Liver (tissue), 3 donors: ENCODE data around the gene ADAMTS2.

ENCODE experiments used
- EGR1 ChIP-seq, 2 donors: IDR thresholded peaks; 2 replicates each; pipeline ENCODE4 v1.6.1; 2016 to 2018; ENCODE audit warnings: antibody characterized with exemption in 2 of 2, low read depth in 2 of 2
- GABPA ChIP-seq, 2 donors: IDR thresholded peaks in 1 of 2; conservative IDR thresholded peaks in 1 of 2; 2 replicates each; pipeline ENCODE4 v1.6.1; 2016; ENCODE audit warnings: antibody characterized with exemption in 2 of 2, mild to moderate bottlenecking in 1 of 2, moderate library complexity in 1 of 2
- JUND ChIP-seq, 2 donors: IDR thresholded peaks; 2 replicates each; pipeline ENCODE4 v1.6.1; 2016; ENCODE audit warnings: antibody characterized with exemption in 2 of 2
- RAD21 ChIP-seq, 2 donors: IDR thresholded peaks; 2 replicates each; pipeline ENCODE4 v1.6.1; 2016; ENCODE audit warnings: antibody characterized with exemption in 2 of 2, mild to moderate bottlenecking in 2 of 2
- TAF1 ChIP-seq: conservative IDR thresholded peaks from 2 replicates; pipeline ENCODE4 v1.6.1; 2016; ENCODE audit warnings: antibody characterized with exemption, mild to moderate bottlenecking
- YY1 ChIP-seq: IDR thresholded peaks from 2 replicates; pipeline ENCODE4 v1.6.1; 2016; ENCODE audit warnings: antibody characterized with exemption, mild to moderate bottlenecking
- TF ChIP-seq, protein P1 (sequence below): fragments of 150-350 bp; IDR thresholded peaks from 2 replicates; pipeline ENCODE4 v1.5.1; 2017; ENCODE audit warnings: improper control_type of control experiment, low read depth, low read length; ENCODE audit not compliant: missing input control
- TF ChIP-seq, protein P2 (sequence below): IDR thresholded peaks from 2 replicates; pipeline ENCODE4 v1.6.1; 2016; ENCODE audit warnings: antibody characterized with exemption
- TF ChIP-seq, protein P3 (sequence below): IDR thresholded peaks from 2 replicates; pipeline ENCODE4 v1.6.1; 2016; ENCODE audit warnings: antibody characterized with exemption, mild to moderate bottlenecking
- TF ChIP-seq, protein P4 (sequence below): IDR thresholded peaks from 2 replicates; pipeline ENCODE4 v1.6.1; 2016; ENCODE audit warnings: antibody characterized with exemption
- TF ChIP-seq, protein P5 (sequence below): IDR thresholded peaks from 2 replicates; pipeline ENCODE4 v1.6.1; 2016; ENCODE audit warnings: antibody characterized with exemption
- donor health status: healthy.
- donor health status: healthy.

DNA sequence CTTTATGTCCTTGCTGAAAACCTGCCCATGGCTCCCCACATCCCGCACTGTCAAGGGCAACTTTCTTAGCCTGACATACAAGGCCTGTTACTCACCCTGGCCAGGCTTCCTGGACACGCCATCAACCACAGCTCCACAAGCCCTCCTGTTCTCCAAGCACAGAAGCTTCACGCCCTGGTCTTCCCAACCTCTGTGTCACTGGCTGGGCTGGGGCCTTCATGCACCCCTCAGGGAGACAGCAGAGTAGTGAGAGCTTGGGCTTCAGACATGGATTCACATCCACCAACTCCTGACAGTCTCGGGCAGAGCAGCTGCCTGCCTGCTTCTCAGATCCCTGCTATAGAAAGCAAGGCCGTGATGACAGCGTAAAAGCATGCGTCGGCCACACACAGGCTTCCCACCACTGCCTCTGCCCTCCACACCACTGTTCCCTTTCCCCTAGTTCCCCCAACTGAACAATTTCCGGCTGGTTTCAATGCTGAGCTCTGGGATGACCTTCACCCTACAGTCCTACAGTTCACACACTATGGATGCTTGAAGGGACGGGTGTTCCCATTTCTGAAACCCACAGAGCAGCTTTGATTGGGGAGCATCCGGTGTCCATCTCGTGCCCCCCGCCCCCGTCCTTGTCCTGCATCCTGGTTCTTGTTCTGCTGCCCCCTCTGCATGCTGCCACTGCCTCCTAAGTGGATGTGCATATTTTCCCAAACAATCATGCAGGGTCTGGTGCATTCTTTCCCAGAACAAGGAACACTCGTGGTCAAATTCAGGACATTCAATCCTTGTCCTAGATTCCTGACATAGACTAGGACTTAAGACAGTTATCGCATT is 33.4 kb upstream of the ADAMTS2 start:
- TF ChIP-seq, protein P1, sequence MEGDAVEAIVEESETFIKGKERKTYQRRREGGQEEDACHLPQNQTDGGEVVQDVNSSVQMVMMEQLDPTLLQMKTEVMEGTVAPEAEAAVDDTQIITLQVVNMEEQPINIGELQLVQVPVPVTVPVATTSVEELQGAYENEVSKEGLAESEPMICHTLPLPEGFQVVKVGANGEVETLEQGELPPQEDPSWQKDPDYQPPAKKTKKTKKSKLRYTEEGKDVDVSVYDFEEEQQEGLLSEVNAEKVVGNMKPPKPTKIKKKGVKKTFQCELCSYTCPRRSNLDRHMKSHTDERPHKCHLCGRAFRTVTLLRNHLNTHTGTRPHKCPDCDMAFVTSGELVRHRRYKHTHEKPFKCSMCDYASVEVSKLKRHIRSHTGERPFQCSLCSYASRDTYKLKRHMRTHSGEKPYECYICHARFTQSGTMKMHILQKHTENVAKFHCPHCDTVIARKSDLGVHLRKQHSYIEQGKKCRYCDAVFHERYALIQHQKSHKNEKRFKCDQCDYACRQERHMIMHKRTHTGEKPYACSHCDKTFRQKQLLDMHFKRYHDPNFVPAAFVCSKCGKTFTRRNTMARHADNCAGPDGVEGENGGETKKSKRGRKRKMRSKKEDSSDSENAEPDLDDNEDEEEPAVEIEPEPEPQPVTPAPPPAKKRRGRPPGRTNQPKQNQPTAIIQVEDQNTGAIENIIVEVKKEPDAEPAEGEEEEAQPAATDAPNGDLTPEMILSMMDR = no peak
- TF ChIP-seq, protein P2, sequence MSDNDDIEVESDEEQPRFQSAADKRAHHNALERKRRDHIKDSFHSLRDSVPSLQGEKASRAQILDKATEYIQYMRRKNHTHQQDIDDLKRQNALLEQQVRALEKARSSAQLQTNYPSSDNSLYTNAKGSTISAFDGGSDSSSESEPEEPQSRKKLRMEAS = no peak
- TF ChIP-seq JUND (IDR thresholded peaks at IDR 0.05) = no peak
- TF ChIP-seq EGR1 (IDR thresholded peaks at IDR 0.05; ENCODE audit: low read depth in 2 of 2) = no peak
- TF ChIP-seq, protein P3, sequence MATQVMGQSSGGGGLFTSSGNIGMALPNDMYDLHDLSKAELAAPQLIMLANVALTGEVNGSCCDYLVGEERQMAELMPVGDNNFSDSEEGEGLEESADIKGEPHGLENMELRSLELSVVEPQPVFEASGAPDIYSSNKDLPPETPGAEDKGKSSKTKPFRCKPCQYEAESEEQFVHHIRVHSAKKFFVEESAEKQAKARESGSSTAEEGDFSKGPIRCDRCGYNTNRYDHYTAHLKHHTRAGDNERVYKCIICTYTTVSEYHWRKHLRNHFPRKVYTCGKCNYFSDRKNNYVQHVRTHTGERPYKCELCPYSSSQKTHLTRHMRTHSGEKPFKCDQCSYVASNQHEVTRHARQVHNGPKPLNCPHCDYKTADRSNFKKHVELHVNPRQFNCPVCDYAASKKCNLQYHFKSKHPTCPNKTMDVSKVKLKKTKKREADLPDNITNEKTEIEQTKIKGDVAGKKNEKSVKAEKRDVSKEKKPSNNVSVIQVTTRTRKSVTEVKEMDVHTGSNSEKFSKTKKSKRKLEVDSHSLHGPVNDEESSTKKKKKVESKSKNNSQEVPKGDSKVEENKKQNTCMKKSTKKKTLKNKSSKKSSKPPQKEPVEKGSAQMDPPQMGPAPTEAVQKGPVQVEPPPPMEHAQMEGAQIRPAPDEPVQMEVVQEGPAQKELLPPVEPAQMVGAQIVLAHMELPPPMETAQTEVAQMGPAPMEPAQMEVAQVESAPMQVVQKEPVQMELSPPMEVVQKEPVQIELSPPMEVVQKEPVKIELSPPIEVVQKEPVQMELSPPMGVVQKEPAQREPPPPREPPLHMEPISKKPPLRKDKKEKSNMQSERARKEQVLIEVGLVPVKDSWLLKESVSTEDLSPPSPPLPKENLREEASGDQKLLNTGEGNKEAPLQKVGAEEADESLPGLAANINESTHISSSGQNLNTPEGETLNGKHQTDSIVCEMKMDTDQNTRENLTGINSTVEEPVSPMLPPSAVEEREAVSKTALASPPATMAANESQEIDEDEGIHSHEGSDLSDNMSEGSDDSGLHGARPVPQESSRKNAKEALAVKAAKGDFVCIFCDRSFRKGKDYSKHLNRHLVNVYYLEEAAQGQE = peak; percentile 93
- TF ChIP-seq RAD21 (IDR thresholded peaks at IDR 0.05) = peak in 1 of 2 donors; percentile 24
- no peak for TF ChIP-seq GABPA (IDR thresholded peaks at IDR 0.05 in 1 of 2, conservative IDR thresholded peaks at IDR 0.05 in 1 of 2)
- TF ChIP-seq, protein P4, sequence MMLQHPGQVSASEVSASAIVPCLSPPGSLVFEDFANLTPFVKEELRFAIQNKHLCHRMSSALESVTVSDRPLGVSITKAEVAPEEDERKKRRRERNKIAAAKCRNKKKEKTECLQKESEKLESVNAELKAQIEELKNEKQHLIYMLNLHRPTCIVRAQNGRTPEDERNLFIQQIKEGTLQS = no peak
- TF ChIP-seq TAF1 = no peak
- no peak for TF ChIP-seq YY1
- TF ChIP-seq, protein P5, sequence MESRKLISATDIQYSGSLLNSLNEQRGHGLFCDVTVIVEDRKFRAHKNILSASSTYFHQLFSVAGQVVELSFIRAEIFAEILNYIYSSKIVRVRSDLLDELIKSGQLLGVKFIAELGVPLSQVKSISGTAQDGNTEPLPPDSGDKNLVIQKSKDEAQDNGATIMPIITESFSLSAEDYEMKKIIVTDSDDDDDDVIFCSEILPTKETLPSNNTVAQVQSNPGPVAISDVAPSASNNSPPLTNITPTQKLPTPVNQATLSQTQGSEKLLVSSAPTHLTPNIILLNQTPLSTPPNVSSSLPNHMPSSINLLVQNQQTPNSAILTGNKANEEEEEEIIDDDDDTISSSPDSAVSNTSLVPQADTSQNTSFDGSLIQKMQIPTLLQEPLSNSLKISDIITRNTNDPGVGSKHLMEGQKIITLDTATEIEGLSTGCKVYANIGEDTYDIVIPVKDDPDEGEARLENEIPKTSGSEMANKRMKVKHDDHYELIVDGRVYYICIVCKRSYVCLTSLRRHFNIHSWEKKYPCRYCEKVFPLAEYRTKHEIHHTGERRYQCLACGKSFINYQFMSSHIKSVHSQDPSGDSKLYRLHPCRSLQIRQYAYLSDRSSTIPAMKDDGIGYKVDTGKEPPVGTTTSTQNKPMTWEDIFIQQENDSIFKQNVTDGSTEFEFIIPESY = no peak
